GM23338 (cell line): Measurements from ENCODE around the gene PTPRQ. TPM values are rescaled to one million over a fixed set of nuclear protein-coding genes. Genes with fewer than 3 reads are reported as not detected.

Experiments used
- ATAC-seq: fragments of 200-7000 bp; cut with Tn5 transposase; 3 replicates; pipeline ENCODE4 v1.9.1; 2020
- DNase-seq: peaks from one replicate; pipeline ENCODE4 v3.0.0-alpha.2; 2015; ENCODE audit warnings: low spot score
- H2AFZ ChIP-seq: fragments of 200-600 bp; sonication (generic); 2 replicates; pipeline ENCODE4 v1.8.0; 2016; ENCODE audit warnings: antibody characterized with exemption, mild to moderate bottlenecking, moderate library complexity
- H3F3A ChIP-seq: fragments of 200-600 bp; sonication (generic); replicated peaks from 2 replicates; pipeline ENCODE4 v1.8.0; 2017; ENCODE audit warnings: antibody characterized with exemption, mixed run types, low read depth
- H3K27ac ChIP-seq: fragments of 200-600 bp; sonication (generic); 2 replicates; pipeline ENCODE4 v1.6.1; 2016; ENCODE audit warnings: low read depth
- H3K27me3 ChIP-seq: fragments of 200-600 bp; sonication (generic); 2 replicates; pipeline ENCODE4 v1.8.0; 2016; ENCODE audit warnings: mild to moderate bottlenecking, mixed run types, moderate library complexity; ENCODE audit not compliant: insufficient read depth
- H3K36me3 ChIP-seq: fragments of 200-600 bp; sonication (generic); 2 replicates; pipeline ENCODE4 v1.8.0; 2016; ENCODE audit warnings: mild to moderate bottlenecking; ENCODE audit not compliant: insufficient read depth
- H3K4me1 ChIP-seq: fragments of 200-600 bp; sonication (generic); 2 replicates; pipeline ENCODE4 v1.8.0; 2016; ENCODE audit warnings: mild to moderate bottlenecking, moderate library complexity; ENCODE audit not compliant: insufficient read depth
- H3K4me2 ChIP-seq: fragments of 200-600 bp; sonication (generic); 2 replicates; pipeline ENCODE4 v1.7.1; 2017; ENCODE audit warnings: mixed run types
- H3K4me3 ChIP-seq: fragments of 200-600 bp; sonication (generic); 2 replicates; pipeline ENCODE4 v1.6.1; 2016; ENCODE audit warnings: mixed run types
- H3K79me2 ChIP-seq: fragments of 200-600 bp; sonication (generic); replicated peaks from 2 replicates; pipeline ENCODE4 v1.8.0; 2017; ENCODE audit warnings: mild to moderate bottlenecking; ENCODE audit not compliant: insufficient read depth
- H3K9me2 ChIP-seq: fragments of 200-600 bp; sonication (generic); 2 replicates; pipeline ENCODE4 v1.8.0; 2017; ENCODE audit not compliant: insufficient read depth
- H4K20me1 ChIP-seq: fragments of 200-600 bp; sonication (generic); replicated peaks from 2 replicates; pipeline ENCODE4 v1.8.0; 2017; ENCODE audit warnings: mild to moderate bottlenecking; ENCODE audit not compliant: insufficient read depth
- H3K27ac Mint-ChIP-seq: 2 replicates; pipeline ENCODE4 v1.8.0; 2020; ENCODE audit warnings: inconsistent platforms, mild to moderate bottlenecking, moderate library complexity, mixed read lengths
- H3K27me3 Mint-ChIP-seq: 3 replicates; pipeline ENCODE4 v1.8.0; 2022; ENCODE audit warnings: low read depth, mild to moderate bottlenecking, moderate library complexity, mixed read lengths, inconsistent platforms; ENCODE audit not compliant: insufficient read depth, poor library complexity
- H3K36me3 Mint-ChIP-seq: 3 replicates; pipeline ENCODE4 v1.8.0; 2021; ENCODE audit warnings: low read depth, mild to moderate bottlenecking, inconsistent platforms, moderate library complexity, mixed read lengths
- H3K4me1 Mint-ChIP-seq: 3 replicates; pipeline ENCODE4 v1.8.0; 2020; ENCODE audit warnings: mild to moderate bottlenecking, inconsistent platforms, mixed read lengths
- H3K4me3 Mint-ChIP-seq: 3 replicates; pipeline ENCODE4 v1.8.0; 2021; ENCODE audit warnings: moderate library complexity, mild to moderate bottlenecking, inconsistent platforms, mixed read lengths
- H3K9me3 Mint-ChIP-seq: 3 replicates; pipeline ENCODE4 v1.8.0; 2020; ENCODE audit warnings: moderate library complexity, mild to moderate bottlenecking, inconsistent platforms, mixed read lengths
- NANOG ChIP-seq: IDR thresholded peaks from 2 replicates; pipeline ENCODE4 v1.6.1; 2016; ENCODE audit warnings: antibody characterized with exemption, borderline replicate concordance
- ZNF462 ChIP-seq: fragments of 250-450 bp; sonication (Bioruptor Pico); IDR thresholded peaks from 2 replicates; pipeline ENCODE4 v1.5.0; 2020; ENCODE audit warnings: mild to moderate bottlenecking, moderate library complexity
- polyA plus RNA-seq: library from polyadenylated mRNA; unstranded; fragments of >200 nt; fragmentation: Nextera tagmentation; extraction: Ambion mirVana; gene quantifications from 2 replicates; pipeline ENCODE4 v1.2.1, GENCODE V29; 2016
- total RNA-seq: library from RNA; depleted of rRNA; stranded (reverse); fragments of >200 nt; shearing (Covaris generic); gene quantifications from 2 replicates; pipeline ENCODE4 v1.2.3, GENCODE V29; 2014

Gene PTPRQ
- total and polyA plus RNA-seq, 2 experiments from 2014 or later: not detected

- no peak for TF ChIP-seq ZNF462 (CRISPR knock-in tag)
These were observed 41.4 kb downstream of the PTPRQ start (continued) for GRCh38 chr12:80485222-80485987.

GRCh38 chr12:80490329-80490728, 46.3 kb downstream of the PTPRQ start:
- Histone ChIP-seq H3K4me3 (no peak overlapping the region), H2AFZ (no peak overlapping the region), H4K20me1 (no peaks in the 10 kb centered on the region), H3K4me2 (no peak overlapping the region), H3K9me2 (no peaks in the 10 kb centered on the region; the same call in 1 of the 2 replicates), H3K27ac (no peak overlapping the region), H3K27me3 (no peaks in the 10 kb centered on the region), H3F3A (no peaks in the 10 kb centered on the region), H3K36me3 (no peaks in the 10 kb centered on the region), H3K79me2 (no peaks in the 10 kb centered on the region), H3K4me1 (no peaks in the 10 kb centered on the region)
- Mint-ChIP-seq H3K27ac (no peak overlapping the region), H3K4me1 (peaks cover 12% of the 10 kb centered on the region; the same call in 2 of the 3 replicates), H3K4me3 (no peak overlapping the region), H3K9me3 (no peaks in the 10 kb centered on the region), H3K36me3 (no peaks in the 10 kb centered on the region), H3K27me3 (no peaks in the 10 kb centered on the region)
- ATAC-seq (peak; percentile 69), DNase-seq (peak; percentile 82)
- TF ChIP-seq NANOG: no peak
- peak; percentile 51; the same call in 1 of the 2 replicates for TF ChIP-seq ZNF462 (CRISPR knock-in tag)
